ENCODE results near the gene RAB11FIP5. TPM values are rescaled to one million over a fixed set of nuclear protein-coding genes. Genes with fewer than 3 reads are reported as not detected.

RAB11FIP5 gene
- total RNA-seq, 4 donors from 2014 or later: 24.9 to 39.5 (median 29.1) TPM

GRCh38 chr2:73027340-73027739 is 85.4 kb downstream of the RAB11FIP5 start:
- Histone ChIP-seq H3K9me3 (no peaks in the 10 kb centered on the region), H3K4me1 (no peaks in the 10 kb centered on the region), H3K27me3 (no peaks in the 10 kb centered on the region), H3K36me3 (peaks cover 4% of the 10 kb centered on the region), H3K27ac (no peak overlapping the region), H3K4me3 (no peak overlapping the region)
- DNase-seq (ENCODE audit: low spot score in 2 of 2): no peak
- no peak for TF ChIP-seq POLR2AphosphoS5 (IDR thresholded peaks at IDR 0.05)
- no peak for TF ChIP-seq EP300 (IDR thresholded peaks at IDR 0.05)
- no peak for TF ChIP-seq CTCF (IDR thresholded peaks at IDR 0.05)
- TF ChIP-seq POLR2A (IDR thresholded peaks at IDR 0.05): no peak
- 95% methylated on average over 1 of the region's 1 CpG for WGBS

GRCh38 chr2:73023497-73023896 is 89.3 kb downstream of the RAB11FIP5 start:
- Histone ChIP-seq H3K4me3 (no peak overlapping the region), H3K27ac (no peak overlapping the region), H3K4me1 (no peaks in the 10 kb centered on the region), H3K36me3 (peaks cover 16% of the 10 kb centered on the region), H3K27me3 (no peaks in the 10 kb centered on the region), H3K9me3 (no peaks in the 10 kb centered on the region)
- 94% methylated on average over 1 of the region's 1 CpG for WGBS
- TF ChIP-seq CTCF (IDR thresholded peaks at IDR 0.05): no peak
- TF ChIP-seq POLR2AphosphoS5 (IDR thresholded peaks at IDR 0.05): no peak
- no peak for TF ChIP-seq EP300 (IDR thresholded peaks at IDR 0.05)
- TF ChIP-seq POLR2A (IDR thresholded peaks at IDR 0.05): no peak
- DNase-seq (ENCODE audit: low spot score in 2 of 2): no peak

Other genes starting within 250 kb of the RAB11FIP5 start
- gene SPR, start 225.5 kb downstream of the RAB11FIP5 start, total RNA-seq: 10 to 100 TPM; 11.9 to 14.2 (median 14.1) TPM
- not detected for gene EMX1, start 195.4 kb downstream of the RAB11FIP5 start, total RNA-seq
- gene SFXN5, start 41.2 kb downstream of the RAB11FIP5 start, total RNA-seq: 10 to 100 TPM; 11.9 to 25.7 (median 18.8) TPM
- gene NOTO, start 89.6 kb upstream of the RAB11FIP5 start, total RNA-seq: not detected
- 10 to 100 TPM; 17.0 to 38.4 (median 20.0) TPM for gene SMYD5, start 101.3 kb upstream of the RAB11FIP5 start, total RNA-seq
- 10 to 100 TPM in 3 of 4 donors, 1 to 10 TPM in 1; 7.4 to 34.8 (median 25.3) TPM for gene PRADC1, start 120.3 kb upstream of the RAB11FIP5 start, total RNA-seq
- gene CCT7, start 121.4 kb upstream of the RAB11FIP5 start, total RNA-seq: 100 to 1,000 TPM in 3 of 4 donors, 10 to 100 TPM in 1; 99.7 to 175 (median 158) TPM
- gene FBXO41, start 171.5 kb upstream of the RAB11FIP5 start, total RNA-seq: 1 to 10 TPM; 1.1 to 8.2 (median 5.7) TPM
- gene EGR4, start 180.6 kb upstream of the RAB11FIP5 start, total RNA-seq: not detected